Measurements from ENCODE around the gene RCSD1.

The RCSD1 gene

GRCh38 chr1:167584581-167584980, 45.5 kb upstream of the RCSD1 start:
- no peak overlapping the region for H3K4me3 ChIP-seq (ENCODE audit: low read length, poor library complexity, severe bottlenecking)
- no peaks in the 10 kb centered on the region for H4K20me1 ChIP-seq (ENCODE audit: insufficient read depth, low read length, poor library complexity, severe bottlenecking)
- H3K79me2 ChIP-seq (ENCODE audit: insufficient read depth, low read length): no peaks in the 10 kb centered on the region
- TF ChIP-seq CTCF (conservative IDR thresholded peaks at IDR 0.05; ENCODE audit: low read length) (no peak), EZH2phosphoT487 (IDR thresholded peaks at IDR 0.05; ENCODE audit: borderline replicate concordance) (no peak)
- no peaks in the 10 kb centered on the region for H3F3A ChIP-seq (ENCODE audit: low read depth)
- no peak overlapping the region for H3K9ac ChIP-seq (ENCODE audit: low read depth, low read length, poor library complexity, severe bottlenecking)
- no peaks in the 10 kb centered on the region for H3K36me3 ChIP-seq (ENCODE audit: insufficient read depth, low read length)
- H3K4me2 ChIP-seq (ENCODE audit: low read depth, low read length, poor library complexity, severe bottlenecking): no peak overlapping the region
- H3K27me3 ChIP-seq (ENCODE audit: insufficient read depth, low read length, poor library complexity, severe bottlenecking): no peaks in the 10 kb centered on the region
- no peak overlapping the region for H2AFZ ChIP-seq (ENCODE audit: low read length)
- H3K9me2 ChIP-seq (replicated peaks; ENCODE audit: low read depth, low read length): no peaks in the 10 kb centered on the region
- no peaks in the 10 kb centered on the region for H3K9me3 ChIP-seq (ENCODE audit: insufficient read depth, low read depth, low read length)
- no peaks in the 10 kb centered on the region for H3K4me1 ChIP-seq (ENCODE audit: insufficient read depth, low read length, poor library complexity, severe bottlenecking)

GRCh38 chr1:167587342-167587741, 42.7 kb upstream of the RCSD1 start:
- Histone ChIP-seq H3K36me3 (ENCODE audit: insufficient read depth, low read length) (no peaks in the 10 kb centered on the region), H3K4me2 (ENCODE audit: low read depth, low read length, poor library complexity, severe bottlenecking) (no peak overlapping the region), H3K9me2 (replicated peaks; ENCODE audit: low read depth, low read length) (no peaks in the 10 kb centered on the region), H3K9me3 (ENCODE audit: insufficient read depth, low read depth, low read length) (no peaks in the 10 kb centered on the region), H3K79me2 (ENCODE audit: insufficient read depth, low read length) (no peaks in the 10 kb centered on the region), H3F3A (ENCODE audit: low read depth) (no peaks in the 10 kb centered on the region), H3K4me1 (ENCODE audit: insufficient read depth, low read length, poor library complexity, severe bottlenecking) (no peaks in the 10 kb centered on the region), H3K4me3 (ENCODE audit: low read length, poor library complexity, severe bottlenecking) (no peak overlapping the region), H3K27me3 (ENCODE audit: insufficient read depth, low read length, poor library complexity, severe bottlenecking) (no peaks in the 10 kb centered on the region), H2AFZ (ENCODE audit: low read length) (no peak overlapping the region), H4K20me1 (ENCODE audit: insufficient read depth, low read length, poor library complexity, severe bottlenecking) (no peaks in the 10 kb centered on the region), H3K9ac (ENCODE audit: low read depth, low read length, poor library complexity, severe bottlenecking) (no peak overlapping the region)
- no peak for TF ChIP-seq EZH2phosphoT487 (IDR thresholded peaks at IDR 0.05; ENCODE audit: borderline replicate concordance)

GRCh38 chr1:167587872-167588271, 42.2 kb upstream of the RCSD1 start:
- H3K4me3 ChIP-seq (ENCODE audit: low read length, poor library complexity, severe bottlenecking): no peak overlapping the region
- TF ChIP-seq EZH2phosphoT487 (IDR thresholded peaks at IDR 0.05; ENCODE audit: borderline replicate concordance): no peak
- no peak for TF ChIP-seq CTCF (conservative IDR thresholded peaks at IDR 0.05; ENCODE audit: low read length)
- H3K9ac ChIP-seq (ENCODE audit: low read depth, low read length, poor library complexity, severe bottlenecking): no peak overlapping the region
- H2AFZ ChIP-seq (ENCODE audit: low read length): no peak overlapping the region
- H3F3A ChIP-seq (ENCODE audit: low read depth): no peaks in the 10 kb centered on the region
- no peak overlapping the region for H3K4me2 ChIP-seq (ENCODE audit: low read depth, low read length, poor library complexity, severe bottlenecking)
- no peaks in the 10 kb centered on the region for H4K20me1 ChIP-seq (ENCODE audit: insufficient read depth, low read length, poor library complexity, severe bottlenecking)
- no peaks in the 10 kb centered on the region for H3K4me1 ChIP-seq (ENCODE audit: insufficient read depth, low read length, poor library complexity, severe bottlenecking)
- H3K9me2 ChIP-seq (replicated peaks; ENCODE audit: low read depth, low read length): no peaks in the 10 kb centered on the region
- H3K9me3 ChIP-seq (ENCODE audit: insufficient read depth, low read depth, low read length): no peaks in the 10 kb centered on the region
- H3K79me2 ChIP-seq (ENCODE audit: insufficient read depth, low read length): no peaks in the 10 kb centered on the region
- H3K27me3 ChIP-seq (ENCODE audit: insufficient read depth, low read length, poor library complexity, severe bottlenecking): no peaks in the 10 kb centered on the region
- no peaks in the 10 kb centered on the region for H3K36me3 ChIP-seq (ENCODE audit: insufficient read depth, low read length)

GRCh38 chr1:167588361-167588760, 41.7 kb upstream of the RCSD1 start:
- H2AFZ ChIP-seq (ENCODE audit: low read length): no peak overlapping the region
- no peaks in the 10 kb centered on the region for H3K4me1 ChIP-seq (ENCODE audit: insufficient read depth, low read length, poor library complexity, severe bottlenecking)
- no peaks in the 10 kb centered on the region for H4K20me1 ChIP-seq (ENCODE audit: insufficient read depth, low read length, poor library complexity, severe bottlenecking)
- H3K4me2 ChIP-seq (ENCODE audit: low read depth, low read length, poor library complexity, severe bottlenecking): no peak overlapping the region
- H3K9ac ChIP-seq (ENCODE audit: low read depth, low read length, poor library complexity, severe bottlenecking): no peak overlapping the region
- H3K9me2 ChIP-seq (replicated peaks; ENCODE audit: low read depth, low read length): no peaks in the 10 kb centered on the region
- H3K79me2 ChIP-seq (ENCODE audit: insufficient read depth, low read length): no peaks in the 10 kb centered on the region
- no peaks in the 10 kb centered on the region for H3K9me3 ChIP-seq (ENCODE audit: insufficient read depth, low read depth, low read length)
- no peaks in the 10 kb centered on the region for H3K36me3 ChIP-seq (ENCODE audit: insufficient read depth, low read length)
- no peaks in the 10 kb centered on the region for H3F3A ChIP-seq (ENCODE audit: low read depth)
- TF ChIP-seq EZH2phosphoT487 (IDR thresholded peaks at IDR 0.05; ENCODE audit: borderline replicate concordance) (no peak), CTCF (conservative IDR thresholded peaks at IDR 0.05; ENCODE audit: low read length) (no peak)
- no peaks in the 10 kb centered on the region for H3K27me3 ChIP-seq (ENCODE audit: insufficient read depth, low read length, poor library complexity, severe bottlenecking)
- no peak overlapping the region for H3K4me3 ChIP-seq (ENCODE audit: low read length, poor library complexity, severe bottlenecking)
